ENCODE measurements around the gene RPL3. TPM values are rescaled to one million over a fixed set of nuclear protein-coding genes. Genes with fewer than 3 reads are reported as not detected.

The RPL3 gene
- total RNA-seq, 4 donors from 2014 or later: 1,543 to 2,117 (median 1,973) TPM

DNA sequence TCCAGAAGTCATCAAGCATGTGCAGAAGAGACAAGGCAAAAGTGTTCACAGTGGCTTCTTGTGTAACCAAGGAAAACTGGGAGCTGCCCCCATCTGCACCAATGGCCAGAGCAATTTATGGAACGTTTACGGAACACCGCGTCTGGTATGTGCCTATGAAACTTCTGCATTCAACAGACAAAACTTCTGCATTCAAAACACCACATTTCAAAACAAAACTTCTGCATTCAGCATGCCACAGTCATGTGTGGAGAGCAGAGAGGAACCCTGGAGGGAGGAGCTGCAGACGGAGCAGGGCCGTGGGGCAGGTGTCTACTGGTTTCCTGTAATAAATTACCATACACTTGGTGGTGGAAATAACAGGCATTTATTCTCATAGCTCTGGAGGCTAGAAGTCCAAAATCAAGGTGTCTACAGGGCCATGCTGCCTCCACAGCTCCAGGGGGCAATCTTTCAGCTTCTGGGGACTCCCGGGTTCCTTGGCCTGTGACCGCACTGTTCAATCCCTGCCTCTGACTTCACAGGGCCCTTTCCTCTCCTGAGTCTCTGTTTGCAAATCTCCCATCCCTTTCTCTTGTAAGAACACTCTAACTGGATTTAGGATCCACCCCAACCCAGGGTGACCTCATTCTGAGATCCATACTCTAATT, 32.2 kb downstream of the RPL3 start:
- DNase-seq (ENCODE audit: low spot score): no peak
- no peak for ATAC-seq (ENCODE audit: low FRiP score)
- TF ChIP-seq, protein P1, sequence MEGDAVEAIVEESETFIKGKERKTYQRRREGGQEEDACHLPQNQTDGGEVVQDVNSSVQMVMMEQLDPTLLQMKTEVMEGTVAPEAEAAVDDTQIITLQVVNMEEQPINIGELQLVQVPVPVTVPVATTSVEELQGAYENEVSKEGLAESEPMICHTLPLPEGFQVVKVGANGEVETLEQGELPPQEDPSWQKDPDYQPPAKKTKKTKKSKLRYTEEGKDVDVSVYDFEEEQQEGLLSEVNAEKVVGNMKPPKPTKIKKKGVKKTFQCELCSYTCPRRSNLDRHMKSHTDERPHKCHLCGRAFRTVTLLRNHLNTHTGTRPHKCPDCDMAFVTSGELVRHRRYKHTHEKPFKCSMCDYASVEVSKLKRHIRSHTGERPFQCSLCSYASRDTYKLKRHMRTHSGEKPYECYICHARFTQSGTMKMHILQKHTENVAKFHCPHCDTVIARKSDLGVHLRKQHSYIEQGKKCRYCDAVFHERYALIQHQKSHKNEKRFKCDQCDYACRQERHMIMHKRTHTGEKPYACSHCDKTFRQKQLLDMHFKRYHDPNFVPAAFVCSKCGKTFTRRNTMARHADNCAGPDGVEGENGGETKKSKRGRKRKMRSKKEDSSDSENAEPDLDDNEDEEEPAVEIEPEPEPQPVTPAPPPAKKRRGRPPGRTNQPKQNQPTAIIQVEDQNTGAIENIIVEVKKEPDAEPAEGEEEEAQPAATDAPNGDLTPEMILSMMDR (IDR thresholded peaks at IDR 0.05): no peak

DNA sequence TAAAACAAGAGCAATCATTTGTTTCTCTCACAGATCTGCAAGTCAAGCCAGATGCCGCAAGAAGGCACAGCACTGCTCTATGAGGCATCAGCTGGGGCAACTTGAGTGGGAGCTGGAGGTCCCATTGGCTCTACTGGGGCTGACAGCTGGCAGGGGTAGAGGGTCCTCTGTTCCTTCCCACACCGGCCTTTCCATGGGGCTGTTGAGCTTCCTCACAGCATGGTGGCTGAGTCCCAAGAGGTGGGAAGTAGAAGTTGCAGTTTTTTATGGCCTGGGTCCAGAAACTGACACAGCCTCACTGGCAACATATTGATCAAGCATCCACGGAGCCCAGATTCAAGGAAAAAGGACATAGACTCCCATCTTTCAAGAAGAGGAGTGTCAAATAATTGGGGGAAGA, 34.4 kb downstream of the RPL3 start:
- TF ChIP-seq, protein P1 (IDR thresholded peaks at IDR 0.05): no peak
- no peak for DNase-seq (ENCODE audit: low spot score)
- ATAC-seq (ENCODE audit: low FRiP score): no peak

GRCh38 chr22:39284142-39284980, 35.1 kb downstream of the RPL3 start:
- no peak for ATAC-seq (ENCODE audit: low FRiP score)

GRCh38 chr22:39283322-39284141, 35.9 kb downstream of the RPL3 start:
- TF ChIP-seq, protein P1 (IDR thresholded peaks at IDR 0.05): no peak
- ATAC-seq (ENCODE audit: low FRiP score): peak; percentile 87
- no peak for DNase-seq (ENCODE audit: low spot score)

More at GRCh38 chr22:39284142-39284980, 35.1 kb downstream of the RPL3 start:
- DNase-seq (ENCODE audit: low spot score): no peak
- TF ChIP-seq, protein P1 (IDR thresholded peaks at IDR 0.05): no peak

GRCh38 chr22:39282645-39283321, 36.6 kb downstream of the RPL3 start:
- TF ChIP-seq, protein P1 (IDR thresholded peaks at IDR 0.05): no peak
- DNase-seq (ENCODE audit: low spot score) (no peak), ATAC-seq (ENCODE audit: low FRiP score) (peak; percentile 5)

DNA sequence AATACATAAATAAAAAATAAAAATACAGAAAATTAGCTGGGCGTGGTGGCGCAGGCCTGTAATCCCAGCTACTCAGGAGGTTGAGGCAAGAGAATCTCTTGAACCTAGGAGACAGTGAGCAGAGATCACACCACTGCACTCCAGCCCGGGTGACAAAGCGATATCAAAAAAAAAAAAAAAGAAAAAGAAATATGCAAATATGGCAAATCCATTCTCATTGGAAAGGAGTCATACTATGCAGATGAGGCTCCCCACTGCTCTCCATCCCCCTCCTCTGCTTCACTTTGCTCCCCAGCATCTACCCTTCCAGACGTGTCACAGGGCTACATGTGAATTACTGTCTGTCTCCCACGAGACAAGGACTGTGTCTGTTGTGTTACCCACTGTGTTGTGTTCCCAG, 38.3 kb downstream of the RPL3 start:
- DNase-seq (ENCODE audit: low spot score) (no peak), ATAC-seq (ENCODE audit: low FRiP score) (no peak)
- TF ChIP-seq, protein P1 (IDR thresholded peaks at IDR 0.05): no peak
